Fibroblast of skin of abdomen (primary cell): ENCODE data around the gene NELFA.

Source experiments
- DNase-seq: peaks from one replicate; pipeline ENCODE4 v3.0.0-alpha.2; 2013

The NELFA gene

GRCh38 chr4:1962980-1963379 is 45.8 kb downstream of the NELFA start:
- no peak for DNase-seq

GRCh38 chr4:1961563-1961962 is 47.2 kb downstream of the NELFA start:
- no peak for DNase-seq

- no peak for DNase-seq
Observed at GRCh38 chr4:1961038-1961437, 47.7 kb downstream of the NELFA start.

GRCh38 chr4:1960170-1960825 is 48.5 kb downstream of the NELFA start:
- DNase-seq = no peak

DNA sequence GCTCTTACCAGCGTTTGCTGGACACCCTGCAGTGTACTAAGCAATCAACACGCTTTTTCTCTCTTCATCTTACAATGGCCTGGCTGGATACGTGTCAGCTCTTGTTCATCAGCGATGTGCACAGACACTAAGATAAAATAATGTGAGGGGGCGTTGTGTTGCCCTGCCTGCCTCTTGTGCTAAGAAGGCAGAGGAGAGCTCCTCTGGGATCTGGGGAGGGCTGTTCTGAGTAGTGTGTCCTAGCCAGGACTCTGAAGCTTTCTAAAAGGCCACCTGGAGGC is 49.7 kb downstream of the NELFA start:
- no peak for DNase-seq

DNA sequence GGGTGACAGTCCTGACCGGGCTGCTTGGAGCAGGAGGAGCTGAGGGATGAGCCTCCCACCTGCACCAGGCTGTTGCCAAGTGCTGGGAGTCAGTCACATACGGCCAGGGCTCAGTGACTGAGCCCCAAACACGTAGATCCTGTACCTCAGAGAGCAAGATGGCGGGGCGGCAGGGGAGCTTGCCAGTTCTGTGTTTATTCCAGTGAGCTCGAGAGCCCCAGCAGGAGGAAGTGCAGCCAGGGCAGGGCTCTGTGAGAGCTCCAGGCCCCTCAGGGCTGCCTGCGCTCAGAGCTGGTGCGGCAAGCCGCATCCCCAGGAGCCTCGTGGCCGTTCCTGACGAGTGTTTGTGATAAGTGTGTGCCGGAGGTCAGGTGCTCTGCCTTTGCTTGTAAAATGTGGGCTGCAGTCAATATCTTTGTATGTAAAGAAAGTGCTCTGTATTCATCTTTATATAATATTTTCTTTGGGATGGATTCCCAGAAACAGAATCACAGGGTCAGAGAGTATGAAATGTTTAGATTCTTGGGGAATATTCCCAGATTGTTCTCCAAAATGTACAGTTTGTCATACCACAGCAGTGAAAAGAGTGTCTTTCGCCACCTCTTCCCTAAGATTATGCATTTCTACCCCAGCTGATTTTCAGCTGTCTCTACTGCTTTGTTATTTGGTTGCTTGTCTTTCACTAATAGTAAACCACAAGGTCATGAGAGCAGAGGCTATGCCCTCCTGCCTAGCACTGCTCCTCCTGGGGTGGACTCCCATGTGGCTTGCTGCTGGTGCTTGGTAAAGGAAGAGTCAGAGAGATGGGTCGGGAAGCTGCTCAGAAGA is 50.3 kb downstream of the NELFA start:
- no peak for DNase-seq

DNA sequence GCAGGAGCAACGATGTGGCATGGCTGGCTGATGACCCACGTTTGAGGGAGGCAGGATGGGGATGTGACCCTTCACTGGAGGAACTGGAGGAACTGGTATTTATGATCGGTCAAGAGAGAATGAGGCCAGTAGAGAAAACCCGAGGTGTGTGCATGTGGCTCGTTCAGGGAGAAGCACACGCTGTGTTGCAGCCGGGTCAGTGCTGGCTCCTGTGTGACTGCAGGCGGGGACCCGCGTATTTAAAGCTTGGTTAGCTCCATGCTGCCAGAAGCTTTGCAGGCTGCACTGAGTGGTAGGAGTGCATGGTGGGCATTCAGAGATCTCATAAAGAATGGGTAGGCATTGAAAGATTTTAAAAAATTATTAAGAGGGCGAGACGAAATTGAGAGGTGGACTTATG is 52.1 kb downstream of the NELFA start:
- DNase-seq = no peak

DNA sequence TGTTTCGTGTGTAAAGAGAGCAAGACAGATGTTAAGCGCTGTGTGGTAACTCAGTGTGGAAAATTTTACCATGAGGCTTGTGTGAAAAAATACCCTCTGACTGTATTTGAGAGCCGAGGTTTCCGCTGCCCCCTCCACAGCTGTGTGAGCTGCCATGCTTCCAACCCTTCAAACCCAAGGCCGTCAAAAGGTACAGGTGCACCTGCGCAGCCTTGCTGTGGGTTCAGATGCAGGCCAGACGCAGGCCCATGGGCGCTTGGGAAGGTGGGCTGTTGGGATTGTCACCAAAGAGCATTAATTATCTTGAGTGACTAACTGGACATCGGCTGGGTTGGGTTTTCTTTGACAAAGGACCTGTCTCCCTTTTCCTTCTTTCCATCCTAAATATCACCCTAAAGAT is 55.4 kb downstream of the NELFA start:
- DNase-seq = no peak

- no peak for DNase-seq
Observed at GRCh38 chr4:1952719-1953118, 56.1 kb downstream of the NELFA start.

DNA sequence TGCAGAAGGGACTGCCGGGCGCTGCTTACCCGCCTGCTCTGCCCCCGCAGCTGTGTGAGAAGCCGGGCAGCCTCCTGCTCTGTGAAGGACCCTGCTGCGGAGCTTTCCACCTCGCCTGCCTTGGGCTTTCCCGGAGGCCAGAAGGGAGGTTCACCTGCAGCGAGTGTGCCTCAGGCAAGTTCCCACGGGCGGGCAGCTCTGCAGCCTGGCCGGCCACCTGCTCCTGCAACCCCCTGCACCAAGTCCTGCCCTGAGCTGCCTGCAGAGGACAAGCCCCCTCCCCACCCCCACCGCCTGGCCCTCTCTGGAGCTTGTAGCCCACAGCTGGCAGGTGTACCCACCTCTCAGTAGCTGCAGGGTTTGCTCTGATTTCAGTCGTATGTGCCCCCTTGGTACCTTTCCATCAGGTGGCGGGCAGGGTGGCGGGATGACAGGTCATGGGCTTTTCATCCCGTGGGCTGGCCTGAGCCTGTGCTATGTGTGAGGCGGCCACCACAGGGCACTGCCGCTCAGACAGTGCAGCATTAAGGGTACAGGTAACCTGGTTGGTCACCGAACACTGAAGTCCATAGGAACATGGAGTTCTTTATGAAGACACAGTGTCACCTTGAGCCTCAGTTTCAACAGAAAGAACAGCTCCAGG is 56.6 kb downstream of the NELFA start:
- DNase-seq = no peak

DNA sequence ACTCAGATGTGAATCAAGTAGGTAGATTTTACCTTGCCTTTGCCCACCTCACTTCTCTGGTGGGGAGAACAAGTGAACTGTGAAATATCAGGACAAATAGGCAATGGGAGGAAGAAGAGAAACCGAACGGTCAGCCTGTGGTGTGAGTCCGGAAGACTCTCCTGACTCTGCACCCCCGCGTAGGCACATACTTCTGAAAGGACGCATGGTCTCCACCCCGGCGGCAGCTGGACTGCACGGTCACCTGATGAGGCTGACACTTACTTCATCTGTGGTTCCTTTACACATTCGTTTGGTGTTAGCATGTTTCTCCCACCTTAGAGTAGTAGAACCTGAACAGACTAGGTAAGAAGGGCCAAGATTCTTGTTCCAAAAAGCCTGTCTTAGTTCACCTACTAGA is 58.4 kb downstream of the NELFA start:
- DNase-seq = no peak

DNA sequence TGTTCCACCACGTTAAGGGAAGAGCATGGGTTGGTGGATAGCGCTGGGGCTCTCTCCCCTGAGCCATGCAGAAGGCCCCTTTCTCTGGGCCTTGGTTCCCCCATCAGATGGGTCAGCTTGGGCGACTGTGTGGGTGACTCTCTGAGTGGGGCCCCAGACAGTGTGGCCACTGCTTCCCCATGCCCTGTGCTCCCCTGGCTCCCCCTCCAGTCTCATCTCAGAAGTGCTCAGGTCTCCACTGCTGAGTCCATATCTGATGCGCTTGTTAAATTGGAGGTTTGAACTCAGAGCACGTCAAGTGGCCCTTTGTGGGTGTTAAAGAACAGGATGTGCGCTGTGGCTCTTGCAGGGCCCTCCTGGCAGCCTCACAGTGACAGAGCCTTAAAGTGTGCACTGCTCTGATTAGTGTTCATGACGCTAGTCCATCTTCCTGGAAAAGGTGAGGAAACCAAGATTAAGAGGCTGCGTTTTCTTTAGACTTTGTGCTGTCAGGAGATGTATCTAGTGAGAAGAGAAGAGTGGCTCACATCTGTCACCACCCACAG is 59.8 kb downstream of the NELFA start:
- no peak for DNase-seq

DNA sequence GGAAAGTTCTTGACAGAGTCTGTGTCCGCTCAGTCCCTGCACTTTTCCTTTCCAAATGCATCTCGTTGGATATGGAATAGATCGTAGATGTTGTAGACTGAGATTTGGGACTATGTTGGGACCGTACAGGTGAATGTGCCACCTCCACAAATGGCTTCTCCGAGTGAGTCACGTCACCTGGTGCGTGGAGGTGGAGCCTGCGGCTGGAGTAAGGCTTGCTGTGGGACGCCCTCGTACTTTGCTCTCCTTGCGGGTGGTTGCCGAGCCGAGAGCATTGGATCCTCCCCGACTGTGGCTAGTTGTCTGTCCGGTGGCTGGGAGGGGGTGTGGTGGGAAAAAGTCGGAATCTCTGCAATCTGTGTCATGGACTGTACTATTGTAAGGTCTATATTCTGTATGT is 60.5 kb downstream of the NELFA start:
- DNase-seq = no peak

DNA sequence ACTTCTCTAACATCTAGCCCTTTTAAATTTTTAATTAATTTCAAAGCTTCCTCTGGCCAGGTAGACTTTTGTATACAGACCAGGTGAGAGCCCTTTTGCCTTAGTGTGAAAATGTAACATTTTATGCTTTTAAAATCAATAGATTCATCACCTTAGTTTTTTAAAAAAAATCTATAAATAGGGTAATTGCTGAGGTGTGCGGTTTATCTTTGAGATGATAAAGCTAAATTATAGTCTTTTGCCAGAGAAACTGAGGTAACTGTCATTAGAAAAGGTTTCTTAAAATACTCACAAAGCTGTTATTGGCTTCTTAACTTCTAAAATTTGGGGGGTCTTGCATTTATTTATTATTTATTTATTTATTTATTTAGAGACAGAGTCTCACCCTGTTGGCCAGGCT is 62.9 kb downstream of the NELFA start:
- no peak for DNase-seq

DNA sequence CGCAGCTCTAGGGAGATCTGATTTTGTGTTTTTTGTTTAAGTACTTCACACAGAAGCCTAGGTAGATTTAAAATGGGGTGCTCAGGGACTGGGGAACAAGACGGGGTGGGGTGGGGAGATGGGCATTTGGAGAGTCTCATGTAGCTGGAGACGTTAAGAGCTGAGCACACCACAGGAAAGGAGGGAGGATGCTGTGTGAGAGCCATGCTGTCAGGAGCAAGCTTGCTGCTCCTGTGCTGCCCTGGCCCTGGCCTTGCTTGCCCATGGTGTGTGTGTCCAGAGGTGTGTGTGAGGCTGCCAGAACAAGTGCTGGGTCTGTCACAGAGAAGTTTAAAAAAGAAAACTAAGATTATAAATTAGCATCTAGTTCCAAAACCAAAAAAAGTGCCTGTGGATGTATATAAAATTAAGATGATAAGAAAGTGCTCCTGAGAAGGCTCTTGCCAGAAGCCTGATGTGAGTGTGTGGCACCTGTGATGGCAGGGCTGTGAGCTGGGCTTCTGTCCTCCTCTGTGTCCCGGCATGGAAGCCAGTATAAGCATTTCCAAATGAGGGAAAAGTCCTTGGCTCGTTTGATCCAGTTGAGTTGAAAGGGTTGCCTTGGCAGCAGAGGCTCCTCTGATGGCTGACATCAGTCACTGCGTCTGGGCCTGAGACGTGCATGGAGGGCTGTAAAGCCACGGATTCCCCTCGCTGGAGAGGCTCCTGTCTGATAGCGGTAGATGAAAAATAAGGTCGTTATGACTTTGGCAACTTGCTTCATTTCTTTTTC is 63.5 kb downstream of the NELFA start:
- no peak for DNase-seq

DNA sequence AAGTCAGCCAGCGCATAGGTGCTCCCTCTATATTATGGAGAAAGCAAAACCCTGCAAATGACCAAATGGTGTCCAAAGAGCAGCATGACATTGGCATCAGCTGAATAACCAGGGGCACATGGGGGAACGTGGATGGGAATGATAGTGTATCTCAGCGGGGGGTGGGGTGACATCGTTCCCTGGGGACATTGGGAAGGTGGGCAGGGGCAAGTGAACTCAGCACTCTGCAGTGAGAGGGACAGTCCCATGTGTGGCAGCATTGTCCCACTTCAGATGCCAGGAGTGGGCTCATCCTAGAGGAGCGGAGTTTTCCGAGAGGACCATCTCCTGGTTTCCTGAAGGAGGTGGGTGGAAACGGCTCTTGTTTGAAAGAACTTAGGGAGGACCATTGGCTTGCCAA is 64.8 kb downstream of the NELFA start:
- no peak for DNase-seq

GRCh38 chr4:1940566-1940965 is 68.2 kb downstream of the NELFA start:
- DNase-seq = no peak

DNA sequence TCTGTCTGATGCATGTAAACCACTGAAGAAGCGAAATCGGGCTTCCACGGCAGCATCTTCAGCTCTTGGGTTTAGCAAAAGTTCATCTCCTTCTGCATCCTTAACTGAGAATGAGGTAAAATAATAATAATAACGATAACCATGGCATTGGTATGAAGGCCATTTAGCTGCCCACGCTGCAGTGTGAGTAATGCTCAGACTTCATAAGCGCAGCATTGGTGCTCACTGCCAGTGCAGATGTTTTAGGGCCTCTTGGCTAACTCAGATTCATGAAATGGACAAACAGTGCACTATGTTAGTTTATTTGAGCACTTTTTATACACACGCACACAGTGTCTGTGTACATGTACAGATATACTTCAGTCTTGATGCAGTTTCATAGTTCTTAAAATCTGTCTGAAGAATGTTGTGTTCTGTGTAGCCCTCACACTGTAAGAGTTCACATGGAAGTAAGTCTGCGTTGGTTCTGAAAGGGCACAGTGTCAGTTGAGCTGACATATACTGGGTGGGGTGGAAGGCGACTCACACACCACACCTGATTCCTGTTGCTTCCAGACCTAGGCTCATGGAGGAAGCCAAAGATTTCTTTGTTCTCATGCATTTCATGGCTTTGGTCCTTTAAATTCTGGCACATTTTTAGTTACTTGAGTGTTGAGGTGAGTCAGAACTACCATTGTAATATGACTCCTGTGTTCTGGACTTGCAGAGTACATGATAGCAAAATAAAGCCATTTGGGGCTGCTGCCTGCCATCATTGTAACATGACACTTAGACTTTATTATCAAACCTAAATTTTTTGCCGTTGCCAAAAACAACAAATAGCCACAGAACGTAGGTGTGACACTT is 68.9 kb downstream of the NELFA start:
- DNase-seq = peak; percentile 84

DNA sequence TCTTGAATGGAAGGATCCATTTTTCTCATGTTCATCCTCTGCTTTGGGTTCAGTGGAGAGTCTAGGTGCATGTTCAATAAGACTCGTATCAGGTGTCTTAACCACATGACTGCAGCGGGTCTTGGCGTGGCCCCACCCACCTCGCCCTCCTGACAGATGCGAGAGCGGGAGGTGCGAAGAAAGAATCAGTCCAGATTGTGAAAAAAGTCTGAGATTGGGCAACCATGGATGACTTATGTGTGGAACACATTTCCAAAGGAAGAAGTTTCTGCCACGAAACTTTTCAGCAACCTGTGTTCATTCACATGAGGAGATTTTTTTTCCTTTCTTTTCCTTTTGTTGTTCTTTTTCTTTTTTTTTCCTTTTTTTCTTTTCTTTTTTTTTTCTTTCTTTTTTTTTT is 70.7 kb downstream of the NELFA start:
- DNase-seq = no peak

DNA sequence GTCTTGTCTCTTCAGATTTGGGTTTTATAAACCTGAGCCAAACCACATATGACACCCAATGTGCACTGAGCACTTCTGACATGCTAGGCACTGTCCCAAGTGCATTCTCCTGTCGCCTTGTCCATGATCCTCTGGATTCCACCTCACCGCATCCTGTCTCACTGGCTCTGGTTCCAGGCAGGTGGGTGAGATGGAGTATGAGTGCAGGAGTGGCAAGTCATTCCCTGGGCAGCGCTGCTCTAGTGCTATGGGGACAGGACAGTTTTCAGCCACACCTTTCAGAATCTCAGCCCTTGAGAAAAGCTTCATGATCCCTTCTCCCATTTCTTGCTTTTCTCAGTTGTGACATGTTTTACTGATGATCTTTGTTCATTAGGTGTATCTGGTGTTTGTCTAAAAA is 71.2 kb downstream of the NELFA start:
- DNase-seq = no peak

- DNase-seq = no peak
Observed at GRCh38 chr4:1933700-1934099, 75.1 kb downstream of the NELFA start.

DNA sequence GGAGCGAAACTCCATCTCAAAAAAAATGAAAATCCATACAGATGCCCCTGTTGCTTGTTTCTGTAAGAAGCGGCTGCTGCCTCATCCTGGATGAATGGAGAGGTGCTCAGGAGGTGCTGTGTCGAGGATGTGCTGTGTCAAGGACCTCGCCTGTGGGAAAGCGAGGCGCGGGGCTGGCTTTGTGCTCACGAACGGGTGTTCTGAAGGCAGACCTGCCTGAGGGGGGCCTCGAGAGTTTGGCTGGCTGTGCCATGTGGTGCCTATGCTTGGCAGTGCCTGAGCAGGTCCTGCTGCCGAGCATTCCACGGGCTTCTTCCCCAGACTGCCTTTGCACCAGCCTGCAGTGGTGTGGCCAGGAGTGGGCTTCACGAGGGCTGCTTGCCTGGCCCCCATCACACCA is 76.0 kb downstream of the NELFA start:
- DNase-seq = no peak
